RWPE2 (cell line): Measurements from ENCODE around the gene ZBTB2.
"Not testable (repeated sequence)": the region's sequence is repeated elsewhere in the genome, so short reads cannot be mapped to it uniquely, and the experiment has no call there.

Source experiments
- ATAC-seq: fragments of 200-7000 bp; cut with Tn5 transposase; 3 replicates; pipeline ENCODE4 v1.9.1; 2021; ENCODE audit warnings: low read depth
- DNase-seq: peaks from one replicate; pipeline ENCODE4 v3.0.0-alpha.2; 2020; ENCODE audit warnings: low spot score
- H3K27ac ChIP-seq: fragments of 450-650 bp; 2 replicates; pipeline ENCODE4 v1.5.1; 2017; ENCODE audit warnings: mild to moderate bottlenecking; ENCODE audit not compliant: poor library complexity, severe bottlenecking
- H3K27me3 ChIP-seq: fragments of 250-450 bp; sonication (Bioruptor Pico); 2 replicates; pipeline ENCODE4 v1.5.1; 2021; ENCODE audit warnings: mild to moderate bottlenecking, moderate library complexity; ENCODE audit not compliant: insufficient read depth, poor library complexity, severe bottlenecking
- H3K36me3 ChIP-seq: fragments of 250-450 bp; sonication (Bioruptor Pico); 2 replicates; pipeline ENCODE4 v1.5.1; 2020; ENCODE audit warnings: low read depth, mild to moderate bottlenecking, moderate library complexity
- H3K4me1 ChIP-seq: fragments of 250-450 bp; sonication (Bioruptor Pico); 2 replicates; pipeline ENCODE4 v1.5.1; 2021; ENCODE audit warnings: mild to moderate bottlenecking, moderate library complexity; ENCODE audit not compliant: insufficient read depth, poor library complexity, severe bottlenecking
- H3K4me3 ChIP-seq: fragments of 250-450 bp; sonication (Bioruptor Pico); 2 replicates; pipeline ENCODE4 v1.5.1; 2021; ENCODE audit warnings: mild to moderate bottlenecking, moderate library complexity; ENCODE audit not compliant: severe bottlenecking
- H3K9me3 ChIP-seq: fragments of 250-450 bp; sonication (Bioruptor Pico); 2 replicates; pipeline ENCODE4 v1.5.1; 2021; ENCODE audit warnings: mild to moderate bottlenecking, moderate library complexity; ENCODE audit not compliant: severe bottlenecking
- TF ChIP-seq, protein P1 (sequence below): fragments of 450-650 bp; IDR thresholded peaks from one replicate; pipeline ENCODE4 v1.5.1; 2017; ENCODE audit warnings: mild to moderate bottlenecking, moderate library complexity; ENCODE audit not compliant: poor library complexity, severe bottlenecking

The ZBTB2 gene

DNA sequence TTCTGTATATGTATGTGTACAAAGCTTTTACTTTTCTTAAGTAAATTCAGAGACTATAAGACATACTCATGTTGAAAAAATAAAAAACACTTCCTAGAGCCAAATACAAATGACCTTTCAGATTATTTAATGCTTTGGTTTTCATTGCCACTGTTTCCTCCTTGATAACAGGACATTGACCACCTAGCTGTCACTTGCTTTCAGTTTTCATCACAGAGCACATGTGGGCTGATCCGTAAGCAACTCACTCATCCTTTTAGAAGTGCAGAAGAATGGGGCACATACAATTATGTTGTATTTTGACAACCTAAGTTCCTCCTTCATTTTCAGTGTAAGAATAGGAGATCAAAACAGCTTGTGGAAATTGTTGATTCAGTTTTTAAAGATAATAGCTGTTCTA, 6.2 kb downstream of the ZBTB2 start:
- DNase-seq: no peak
- Histone ChIP-seq H3K4me1 (peaks cover 6% of the 10 kb centered on the region), H3K4me3 (no peak overlapping the region), H3K9me3 (no peaks in the 10 kb centered on the region), H3K36me3 (peaks cover 13% of the 10 kb centered on the region; the same call in 1 of the 2 replicates), H3K27me3 (no peaks in the 10 kb centered on the region), H3K27ac (no peak overlapping the region)
- TF ChIP-seq, protein P1, sequence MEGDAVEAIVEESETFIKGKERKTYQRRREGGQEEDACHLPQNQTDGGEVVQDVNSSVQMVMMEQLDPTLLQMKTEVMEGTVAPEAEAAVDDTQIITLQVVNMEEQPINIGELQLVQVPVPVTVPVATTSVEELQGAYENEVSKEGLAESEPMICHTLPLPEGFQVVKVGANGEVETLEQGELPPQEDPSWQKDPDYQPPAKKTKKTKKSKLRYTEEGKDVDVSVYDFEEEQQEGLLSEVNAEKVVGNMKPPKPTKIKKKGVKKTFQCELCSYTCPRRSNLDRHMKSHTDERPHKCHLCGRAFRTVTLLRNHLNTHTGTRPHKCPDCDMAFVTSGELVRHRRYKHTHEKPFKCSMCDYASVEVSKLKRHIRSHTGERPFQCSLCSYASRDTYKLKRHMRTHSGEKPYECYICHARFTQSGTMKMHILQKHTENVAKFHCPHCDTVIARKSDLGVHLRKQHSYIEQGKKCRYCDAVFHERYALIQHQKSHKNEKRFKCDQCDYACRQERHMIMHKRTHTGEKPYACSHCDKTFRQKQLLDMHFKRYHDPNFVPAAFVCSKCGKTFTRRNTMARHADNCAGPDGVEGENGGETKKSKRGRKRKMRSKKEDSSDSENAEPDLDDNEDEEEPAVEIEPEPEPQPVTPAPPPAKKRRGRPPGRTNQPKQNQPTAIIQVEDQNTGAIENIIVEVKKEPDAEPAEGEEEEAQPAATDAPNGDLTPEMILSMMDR: no peak
- ATAC-seq: no peak

DNA sequence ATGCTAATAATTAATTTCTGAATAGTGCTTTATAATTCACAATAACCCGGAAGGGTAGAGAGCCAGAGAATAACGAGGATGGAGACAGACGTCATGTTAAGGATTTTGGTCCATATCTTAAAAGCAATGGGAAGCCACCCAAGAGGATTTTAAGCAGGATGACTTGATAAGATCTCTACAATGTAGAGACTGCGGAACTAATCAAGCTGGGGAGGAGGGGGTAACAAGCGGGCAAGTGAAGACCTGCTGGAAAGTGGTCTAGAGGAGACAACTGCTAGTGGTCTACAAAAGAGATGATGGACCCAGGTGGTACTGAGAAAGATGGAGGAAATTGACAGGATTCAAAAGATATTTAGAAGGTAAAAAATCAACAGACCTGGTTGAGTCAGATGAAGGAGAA, 7.2 kb downstream of the ZBTB2 start:
- DNase-seq: no peak
- no peaks in the 10 kb centered on the region for H3K27me3 ChIP-seq
- H3K36me3 ChIP-seq: peaks cover 13% of the 10 kb centered on the region; the same call in 1 of the 2 replicates
- peaks cover 6% of the 10 kb centered on the region for H3K4me1 ChIP-seq
- no peak for ATAC-seq
- no peaks in the 10 kb centered on the region for H3K9me3 ChIP-seq
- TF ChIP-seq, protein P1: no peak
- no peak overlapping the region for H3K27ac ChIP-seq
- H3K4me3 ChIP-seq: no peak overlapping the region

DNA sequence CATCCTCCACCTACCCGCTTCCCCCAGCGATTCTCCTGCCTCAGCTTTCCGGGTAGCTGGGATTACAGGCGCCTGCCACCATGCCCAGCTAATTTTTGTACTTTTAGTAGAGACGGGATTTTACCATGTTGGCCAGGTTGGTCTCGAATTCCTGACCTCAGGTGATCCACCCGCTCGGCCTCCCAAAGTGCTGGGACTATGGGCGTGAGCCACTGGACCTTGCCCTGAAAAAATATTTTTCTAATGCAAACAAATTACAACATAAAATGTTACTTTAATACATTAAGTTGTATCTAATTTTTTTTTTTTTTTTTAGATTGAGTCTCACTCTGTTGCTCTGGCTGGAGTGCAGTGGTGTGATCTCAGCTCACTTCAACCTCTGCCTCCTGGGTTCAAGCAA, 8.7 kb downstream of the ZBTB2 start:
- DNase-seq, H3K4me1 ChIP-seq, H3K4me3 ChIP-seq, H3K27me3 ChIP-seq, H3K36me3 ChIP-seq, H3K27ac ChIP-seq, H3K9me3 ChIP-seq, ATAC-seq: not testable (repeated sequence)

DNA sequence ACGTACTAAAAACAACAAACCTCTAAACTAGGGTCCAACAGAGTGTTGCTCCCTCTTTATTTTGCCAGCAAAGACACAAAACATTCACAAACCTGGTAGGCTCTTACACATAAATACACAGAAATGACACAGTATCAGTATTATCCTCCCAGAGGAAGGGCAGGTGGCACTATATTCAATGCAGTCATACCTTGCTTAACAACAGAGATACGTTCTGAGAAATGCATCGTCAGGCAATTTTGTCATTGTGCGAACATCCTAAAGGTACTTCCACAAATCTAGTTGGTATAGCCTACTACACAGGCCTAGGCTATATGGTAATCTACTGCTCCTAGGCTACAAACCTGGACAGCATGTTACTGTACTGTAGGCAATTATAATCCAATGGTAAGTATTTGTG, 9.6 kb downstream of the ZBTB2 start:
- Histone ChIP-seq H3K4me1 (no peaks in the 10 kb centered on the region), H3K36me3 (0 out of 2 replicates have a peak, but pooled peaks cover 3% of the 10 kb centered on the region), H3K9me3 (no peaks in the 10 kb centered on the region), H3K27ac (no peak overlapping the region), H3K4me3 (no peak overlapping the region), H3K27me3 (no peaks in the 10 kb centered on the region)
- ATAC-seq (no peak), DNase-seq (no peak)
- TF ChIP-seq, protein P1: no peak

DNA sequence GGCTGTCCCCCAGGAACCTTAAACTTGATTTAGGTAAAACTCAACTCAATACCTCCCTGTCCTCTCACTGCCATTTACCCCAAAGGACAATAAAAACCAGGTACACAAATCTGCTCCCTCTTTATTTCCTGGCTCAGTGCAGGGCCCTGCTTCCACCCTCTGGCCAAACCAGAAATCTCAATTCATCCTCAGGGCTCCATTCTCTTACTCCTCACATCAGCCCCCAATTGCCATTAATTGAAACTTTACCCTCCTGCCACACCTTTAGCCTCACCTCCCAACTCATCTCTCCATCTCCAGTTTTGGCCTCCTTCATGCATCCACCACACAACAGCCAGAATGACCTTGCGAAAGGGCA, 10.5 kb downstream of the ZBTB2 start:
- Histone ChIP-seq H3K4me1 (no peaks in the 10 kb centered on the region), H3K9me3 (no peaks in the 10 kb centered on the region), H3K4me3 (no peak overlapping the region), H3K36me3 (no peaks in the 10 kb centered on the region), H3K27me3 (no peaks in the 10 kb centered on the region), H3K27ac (no peak overlapping the region)
- TF ChIP-seq, protein P1: no peak
- DNase-seq: no peak
- no peak for ATAC-seq
